ENCODE measurements around the gene PPP2R2C.

DNA sequence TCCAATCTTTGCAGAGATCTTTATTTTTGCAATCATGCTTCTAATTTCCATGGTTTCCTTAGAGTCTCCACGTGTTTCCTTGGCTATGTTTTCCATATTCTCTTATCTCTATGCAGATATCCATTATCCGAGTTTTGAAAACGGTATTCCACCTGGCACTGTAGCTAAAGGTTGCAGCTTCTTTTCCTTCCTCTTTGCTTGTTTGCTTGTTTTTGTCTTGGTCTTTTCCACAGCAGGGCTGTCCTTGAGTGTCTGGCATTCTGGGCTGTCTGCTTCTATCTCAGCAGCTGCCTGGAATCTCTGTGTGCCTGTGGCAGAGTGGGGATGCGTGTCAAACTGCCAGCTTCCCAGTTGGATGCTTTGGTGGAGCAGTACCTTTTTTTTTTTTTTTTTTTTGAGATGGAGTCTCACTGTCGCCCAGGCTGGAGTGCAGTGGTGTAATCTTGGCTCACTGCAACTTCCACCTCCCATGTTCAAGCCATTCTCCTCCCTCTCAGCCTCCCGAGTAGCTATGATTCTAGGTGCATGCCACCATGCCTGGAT, 155.9 kb downstream of the PPP2R2C start:
- no peak for TF ChIP-seq FOS (IDR thresholded peaks at IDR 0.05; ENCODE audit: low read depth, low read length)
- TF ChIP-seq, protein P1, sequence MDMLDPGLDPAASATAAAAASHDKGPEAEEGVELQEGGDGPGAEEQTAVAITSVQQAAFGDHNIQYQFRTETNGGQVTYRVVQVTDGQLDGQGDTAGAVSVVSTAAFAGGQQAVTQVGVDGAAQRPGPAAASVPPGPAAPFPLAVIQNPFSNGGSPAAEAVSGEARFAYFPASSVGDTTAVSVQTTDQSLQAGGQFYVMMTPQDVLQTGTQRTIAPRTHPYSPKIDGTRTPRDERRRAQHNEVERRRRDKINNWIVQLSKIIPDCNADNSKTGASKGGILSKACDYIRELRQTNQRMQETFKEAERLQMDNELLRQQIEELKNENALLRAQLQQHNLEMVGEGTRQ (IDR thresholded peaks at IDR 0.05; ENCODE audit: low read depth, low read length), result no peak
- no peak for TF ChIP-seq RFX5 (IDR thresholded peaks at IDR 0.05; ENCODE audit: low read depth, low read length)
- TF ChIP-seq, protein P2, sequence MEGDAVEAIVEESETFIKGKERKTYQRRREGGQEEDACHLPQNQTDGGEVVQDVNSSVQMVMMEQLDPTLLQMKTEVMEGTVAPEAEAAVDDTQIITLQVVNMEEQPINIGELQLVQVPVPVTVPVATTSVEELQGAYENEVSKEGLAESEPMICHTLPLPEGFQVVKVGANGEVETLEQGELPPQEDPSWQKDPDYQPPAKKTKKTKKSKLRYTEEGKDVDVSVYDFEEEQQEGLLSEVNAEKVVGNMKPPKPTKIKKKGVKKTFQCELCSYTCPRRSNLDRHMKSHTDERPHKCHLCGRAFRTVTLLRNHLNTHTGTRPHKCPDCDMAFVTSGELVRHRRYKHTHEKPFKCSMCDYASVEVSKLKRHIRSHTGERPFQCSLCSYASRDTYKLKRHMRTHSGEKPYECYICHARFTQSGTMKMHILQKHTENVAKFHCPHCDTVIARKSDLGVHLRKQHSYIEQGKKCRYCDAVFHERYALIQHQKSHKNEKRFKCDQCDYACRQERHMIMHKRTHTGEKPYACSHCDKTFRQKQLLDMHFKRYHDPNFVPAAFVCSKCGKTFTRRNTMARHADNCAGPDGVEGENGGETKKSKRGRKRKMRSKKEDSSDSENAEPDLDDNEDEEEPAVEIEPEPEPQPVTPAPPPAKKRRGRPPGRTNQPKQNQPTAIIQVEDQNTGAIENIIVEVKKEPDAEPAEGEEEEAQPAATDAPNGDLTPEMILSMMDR (conservative IDR thresholded peaks at IDR 0.05; ENCODE audit: low read depth, low read length), result no peak
- no peak for TF ChIP-seq POLR2A (IDR thresholded peaks at IDR 0.05; ENCODE audit: low read depth, low read length)
- TF ChIP-seq, protein P3, sequence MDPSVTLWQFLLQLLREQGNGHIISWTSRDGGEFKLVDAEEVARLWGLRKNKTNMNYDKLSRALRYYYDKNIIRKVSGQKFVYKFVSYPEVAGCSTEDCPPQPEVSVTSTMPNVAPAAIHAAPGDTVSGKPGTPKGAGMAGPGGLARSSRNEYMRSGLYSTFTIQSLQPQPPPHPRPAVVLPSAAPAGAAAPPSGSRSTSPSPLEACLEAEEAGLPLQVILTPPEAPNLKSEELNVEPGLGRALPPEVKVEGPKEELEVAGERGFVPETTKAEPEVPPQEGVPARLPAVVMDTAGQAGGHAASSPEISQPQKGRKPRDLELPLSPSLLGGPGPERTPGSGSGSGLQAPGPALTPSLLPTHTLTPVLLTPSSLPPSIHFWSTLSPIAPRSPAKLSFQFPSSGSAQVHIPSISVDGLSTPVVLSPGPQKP (IDR thresholded peaks at IDR 0.05; ENCODE audit: borderline replicate concordance, low read depth, low read length), result no peak
- no peak for TF ChIP-seq SMC3 (IDR thresholded peaks at IDR 0.05; ENCODE audit: low read depth, low read length)
- TF ChIP-seq RAD21 (IDR thresholded peaks at IDR 0.05; ENCODE audit: low read length), result no peak
- TF ChIP-seq MAZ (IDR thresholded peaks at IDR 0.05; ENCODE audit: borderline replicate concordance, low read depth, low read length), result no peak

All from IMR-90 (cell line).